GM18951 (cell line): ENCODE measurements around the gene MAIP1.

Experiments
- POLR2A ChIP-seq: IDR thresholded peaks from 4 replicates; pipeline ENCODE4 v1.6.1; 2011; ENCODE audit warnings: mild to moderate bottlenecking; ENCODE audit not compliant: insufficient read length, insufficient read depth; ENCODE audit errors: extremely low read depth
- in situ Hi-C: fragments of 300-500 bp; cut with MboI; formaldehyde crosslinking; loops from one replicate; pipeline ENCODE4 v1.12.0; 2022; ENCODE audit warnings: low sequenced_read_pairs, mixed read lengths, inconsistent platforms; ENCODE audit not compliant: unreplicated experiment

MAIP1 gene

GRCh38 chr2:199966976-199967375, 11.6 kb downstream of the MAIP1 start:
- no peak for TF ChIP-seq POLR2A
- in situ Hi-C loops = loop anchor here (25.0 kb wide), 1 partner anchor 745 kb away; no protein-coding TSS in a partner anchor

- in situ Hi-C loops = loop anchor here (25.0 kb wide), 1 partner anchor 744 kb away; no protein-coding TSS in a partner anchor
- no peak for TF ChIP-seq POLR2A
Measured at GRCh38 chr2:199968126-199968525, 12.7 kb downstream of the MAIP1 start.

GRCh38 chr2:199972088-199972626, 16.8 kb downstream of the MAIP1 start:
- in situ Hi-C loops = loop anchor here (25.0 kb wide), 1 partner anchor 740 kb away; no protein-coding TSS in a partner anchor
- TF ChIP-seq POLR2A = no peak

GRCh38 chr2:199973703-199974102, 18.3 kb downstream of the MAIP1 start:
- in situ Hi-C loops = loop anchor here (25.0 kb wide), 1 partner anchor 739 kb away; no protein-coding TSS in a partner anchor
- TF ChIP-seq POLR2A = no peak

- no peak for TF ChIP-seq POLR2A
- in situ Hi-C loops = loop anchor here (5.0 kb wide), 1 partner anchor 502 kb away; no protein-coding TSS in a partner anchor
Measured at GRCh38 chr2:199975273-199975895, 20.0 kb downstream of the MAIP1 start.

GRCh38 chr2:199977984-199978415, 22.6 kb downstream of the MAIP1 start:
- in situ Hi-C loops = loop anchor here (5.0 kb wide), 1 partner anchor 499 kb away; no protein-coding TSS in a partner anchor
- TF ChIP-seq POLR2A = no peak

- TF ChIP-seq POLR2A = no peak
- in situ Hi-C loops = loop anchor here (5.0 kb wide), 1 partner anchor 498 kb away; no protein-coding TSS in a partner anchor
Measured at GRCh38 chr2:199979398-199979797, 24.0 kb downstream of the MAIP1 start.

- in situ Hi-C loops = loop anchor here (5.0 kb wide), 1 partner anchor 497 kb away; no protein-coding TSS in a partner anchor
- TF ChIP-seq POLR2A = no peak
Measured at GRCh38 chr2:199979832-199980628, 24.6 kb downstream of the MAIP1 start.

- no peak for TF ChIP-seq POLR2A
- in situ Hi-C loops = no loop called here
Measured at GRCh38 chr2:199982126-199982843, 26.9 kb downstream of the MAIP1 start.

- in situ Hi-C loops = no loop called here
- no peak for TF ChIP-seq POLR2A
Measured at GRCh38 chr2:199983534-199983933, 28.2 kb downstream of the MAIP1 start.

- in situ Hi-C loops = no loop called here
- no peak for TF ChIP-seq POLR2A
Measured at GRCh38 chr2:199984159-199984558, 28.8 kb downstream of the MAIP1 start.

- in situ Hi-C loops = no loop called here
- no peak for TF ChIP-seq POLR2A
Measured at GRCh38 chr2:199984755-199985154, 29.4 kb downstream of the MAIP1 start.
